SK-N-SH (cell line): Measurements from ENCODE around the gene CUX1. TPM values are rescaled to one million over a fixed set of nuclear protein-coding genes. Genes with fewer than 3 reads are reported as not detected.

Experiments
- CTCF ChIA-PET: fragments of 300-600, 350-600 bp; formaldehyde crosslinking; extraction: SDS; loops from one replicate; lab custom pipeline; 2021; lab: Yijun Ruan, JAX
- POLR2A ChIA-PET: fragments of 350-600 bp; sonication (Branson Sonifier 250); formaldehyde crosslinking; extraction: SDS; loops from one replicate; lab custom pipeline; 2020; ENCODE audit warnings: antibody characterized with exemption, inconsistent platforms; lab: Yijun Ruan, JAX
- DNase-seq: peaks from one replicate; pipeline ENCODE4 v3.0.0; 2012
- H2AFZ ChIP-seq: fragments of 200-600 bp; sonication (generic); 2 replicates; pipeline ENCODE4 v1.8.1; 2016; ENCODE audit warnings: antibody characterized with exemption, mild to moderate bottlenecking, low read depth
- H3F3A ChIP-seq: fragments of 200-600 bp; sonication (generic); replicated peaks from 2 replicates; pipeline ENCODE3; 2016; ENCODE audit warnings: antibody characterized with exemption, mild to moderate bottlenecking; ENCODE audit not compliant: insufficient read depth
- H3K27ac ChIP-seq, 2 experiments: fragments of 200-500 bp in 1 of 2; fragments of 200-600 bp in 1 of 2; sonication (Bioruptor generic) in 1 of 2; sonication (generic), shearing (Covaris generic) in 1 of 2; 2 replicates each; pipeline versions ENCODE4 v1.5.1 to v1.6.1; 2014 to 2016; ENCODE audit warnings: low read depth in 2 of 2, inconsistent platforms in 1 of 2, low read length in 1 of 2, mild to moderate bottlenecking in 1 of 2, mixed read lengths in 1 of 2
- H3K27me3 ChIP-seq: fragments of 200-600 bp; sonication (generic), shearing (Covaris generic); 2 replicates; pipeline ENCODE4 v1.6.1; 2016; ENCODE audit warnings: mixed run types; ENCODE audit not compliant: insufficient read depth
- H3K36me3 ChIP-seq, 2 experiments: fragments of 200-500 bp in 1 of 2; fragments of 200-600 bp in 1 of 2; sonication (Bioruptor generic) in 1 of 2; sonication (generic) in 1 of 2; replicated peaks in 1 of 2; 2 replicates each; pipeline versions ENCODE3 to v1.5.1; 2014 to 2016; ENCODE audit warnings: low read length in 1 of 2, mild to moderate bottlenecking in 1 of 2; ENCODE audit not compliant: insufficient read depth in 2 of 2, control insufficient read depth in 1 of 2
- H3K4me1 ChIP-seq, 2 experiments: fragments of 200-500 bp in 1 of 2; fragments of 200-600 bp in 1 of 2; sonication (Bioruptor generic) in 1 of 2; sonication (generic), shearing (Covaris generic) in 1 of 2; 2 replicates each; pipeline versions ENCODE4 v1.5.1 to v1.6.1; 2014 to 2016; ENCODE audit warnings: low read depth in 1 of 2, low read length in 1 of 2, mixed run types in 1 of 2; ENCODE audit not compliant: insufficient read depth in 2 of 2, control insufficient read depth in 1 of 2
- H3K4me2 ChIP-seq: fragments of 200-600 bp; sonication (generic), shearing (Covaris generic); 2 replicates; pipeline ENCODE4 v1.6.1; 2017; ENCODE audit warnings: mixed run types
- H3K4me3 ChIP-seq, 2 experiments: fragments of 200-500 bp in 1 of 2; fragments of 200-600 bp in 1 of 2; sonication (Bioruptor generic) in 1 of 2; sonication (generic), shearing (Covaris generic) in 1 of 2; 2 replicates each; pipeline versions ENCODE4 v1.5.1 to v1.8.1; 2014 to 2016; ENCODE audit warnings: low read depth in 2 of 2, inconsistent platforms in 1 of 2, low read length in 1 of 2, mild to moderate bottlenecking in 1 of 2, mixed read lengths in 1 of 2, moderate library complexity in 1 of 2
- H3K79me2 ChIP-seq: fragments of 200-600 bp; sonication (generic); 2 replicates; pipeline ENCODE4 v1.8.1; 2017; ENCODE audit warnings: mild to moderate bottlenecking; ENCODE audit not compliant: insufficient read depth
- H3K9ac ChIP-seq: fragments of 200-600 bp; sonication (generic); 2 replicates; pipeline ENCODE4 v1.6.1; 2017; ENCODE audit warnings: mixed run types
- H3K9me2 ChIP-seq: fragments of 200-600 bp; sonication (generic); 2 replicates; pipeline ENCODE4 v1.6.1; 2017; ENCODE audit warnings: mixed run types
- H3K9me3 ChIP-seq: fragments of 200-600 bp; sonication (generic); 2 replicates; pipeline ENCODE4 v1.6.1; 2017; ENCODE audit warnings: mixed run types, mild to moderate bottlenecking, moderate library complexity
- H4K20me1 ChIP-seq: fragments of 200-600 bp; sonication (generic); 2 replicates; pipeline ENCODE4 v1.6.1; 2017; ENCODE audit warnings: mild to moderate bottlenecking, mixed run types; ENCODE audit not compliant: insufficient read depth
- CHD2 ChIP-seq: fragments of 150-350 bp; IDR thresholded peaks from 2 replicates; pipeline ENCODE4 v1.6.1; 2018; ENCODE audit warnings: low read length; ENCODE audit not compliant: partially characterized antibody
- CTCF ChIP-seq: fragments of 200-600 bp; sonication (generic); IDR thresholded peaks from 2 replicates; pipeline ENCODE4 v1.6.1; 2017; ENCODE audit warnings: antibody characterized with exemption, mild to moderate bottlenecking, moderate library complexity
- EZH2phosphoT487 ChIP-seq: fragments of 200-600 bp; sonication (generic); IDR thresholded peaks from 2 replicates; pipeline ENCODE4 v1.6.1; 2017; ENCODE audit warnings: low read depth, mixed run types, mild to moderate bottlenecking, antibody characterized with exemption, moderate library complexity, borderline replicate concordance
- FOXJ3 ChIP-seq: sonication (generic); formaldehyde crosslinking; IDR thresholded peaks from 2 replicates; pipeline ENCODE4 v1.5.1; 2020; ENCODE audit warnings: mild to moderate bottlenecking, missing genetic modification reagents
- GATA2 ChIP-seq: sonication (generic); formaldehyde crosslinking; IDR thresholded peaks from 2 replicates; pipeline ENCODE4 v1.5.0; 2020; ENCODE audit warnings: mild to moderate bottlenecking, missing genetic modification reagents
- IRF3 ChIP-seq: fragments of 150-350 bp; IDR thresholded peaks from 2 replicates; pipeline ENCODE4 v1.6.1; 2016; ENCODE audit warnings: mild to moderate bottlenecking, low read depth, low read length
- MXI1 ChIP-seq: IDR thresholded peaks from 2 replicates; pipeline ENCODE4 v1.6.1; 2012; ENCODE audit warnings: mild to moderate bottlenecking, low read depth, low read length, improper control_type of control experiment
- POLR2AphosphoS5 ChIP-seq: IDR thresholded peaks from 2 replicates; pipeline ENCODE4 v1.6.1; 2012; ENCODE audit warnings: low read depth, low read length
- RAD21 ChIP-seq: IDR thresholded peaks from 2 replicates; pipeline ENCODE4 v1.6.1; 2012; ENCODE audit warnings: mild to moderate bottlenecking, low read length
- RCOR1 ChIP-seq: fragments of 150-350 bp; IDR thresholded peaks from 2 replicates; pipeline ENCODE4 v1.6.1; 2017; ENCODE audit warnings: antibody characterized with exemption, low read length
- REST ChIP-seq: IDR thresholded peaks from 2 replicates; pipeline ENCODE4 v1.6.1; 2012; ENCODE audit warnings: mild to moderate bottlenecking, low read depth, low read length, moderate library complexity
- TAF1 ChIP-seq: IDR thresholded peaks from 2 replicates; pipeline ENCODE4 v1.6.1; 2012; ENCODE audit warnings: low read depth, mild to moderate bottlenecking, low read length, moderate library complexity, borderline replicate concordance
- TEAD4 ChIP-seq: IDR thresholded peaks from 2 replicates; pipeline ENCODE4 v1.4.0; 2012; ENCODE audit warnings: mild to moderate bottlenecking, borderline replicate concordance; ENCODE audit not compliant: insufficient read depth
- USF1 ChIP-seq: IDR thresholded peaks from 2 replicates; pipeline ENCODE4 v1.4.0; 2012; ENCODE audit warnings: low read depth, borderline replicate concordance
- USF2 ChIP-seq: fragments of 150-350 bp; IDR thresholded peaks from 2 replicates; pipeline ENCODE4 v1.6.1; 2017; ENCODE audit warnings: antibody characterized with exemption, low read length, low read depth, borderline replicate concordance
- WGBS: methylation state at CpG from one replicate; pipeline ENCODE4 v1.1.6; 2017; ENCODE audit warnings: low lambda C conversion rate; 5-methylcytosine and 5-hydroxymethylcytosine counted together
- polyA plus RNA-seq, 3 experiments: library from polyadenylated mRNA; depleted of rRNA; stranded (reverse); fragments of >200 nt; gene quantifications; 2 replicates each; pipeline ENCODE4 v1.2.3, GENCODE V29; 2012

The CUX1 gene
- polyA plus RNA-seq, 1 of the 3 experiments (the other 2 are of a cell fraction), result 68.6 TPM

GRCh38 chr7:101819183-101819582, 1.8 kb downstream of the CUX1 start:
- TF ChIP-seq REST (no peak), CHD2 (no peak), FOXJ3 (CRISPR knock-in tag) (no peak), MXI1 (no peak), TAF1 (no peak), EZH2phosphoT487 (no peak), POLR2AphosphoS5 (no peak)
- DNase-seq, result no peak
- Histone ChIP-seq H3K27me3 (no peaks in the 10 kb centered on the region), H3K9me3 (no peaks in the 10 kb centered on the region), H3K4me3 (no peak overlapping the region), H3K9me2 (no peaks in the 10 kb centered on the region), H3K36me3 (no peaks in the 10 kb centered on the region), H3K27ac (no peak overlapping the region), H3K9ac (no peak overlapping the region), H3F3A (peaks cover 11% of the 10 kb centered on the region), H4K20me1 (peaks cover 60% of the 10 kb centered on the region), H3K79me2 (peaks cover 78% of the 10 kb centered on the region), H3K4me1 (peaks cover 18 to 49% of the 10 kb centered on the region in 2 experiments; a peak in 3 of 4 replicates), H2AFZ (no peak overlapping the region), H3K4me2 (peak overlapping the region; percentile 26; the same call in 1 of the 2 replicates)
- CTCF ChIA-PET, result interaction anchor here (1.4 to 5.7 kb wide), 7 partner anchors 10 to 452 kb away, joined by 4 to 36 read pairs (median 6); no protein-coding TSS in a partner anchor
- POLR2A ChIA-PET, result no interaction called here
- WGBS, result 93% methylated on average over 2 of the region's 2 CpGs

GRCh38 chr7:101819913-101820522, 2.6 kb downstream of the CUX1 start:
- H4K20me1 ChIP-seq, result peaks cover 68% of the 10 kb centered on the region
- H3K4me3 ChIP-seq, result no peak overlapping the region
- POLR2A ChIA-PET, result no interaction called here
- H3K79me2 ChIP-seq, result peaks cover 86% of the 10 kb centered on the region
- DNase-seq, result no peak
- WGBS, result 74% methylated on average over 6 of the region's 6 CpGs
- no peaks in the 10 kb centered on the region for H3K36me3 ChIP-seq
- CTCF ChIA-PET, result interaction anchor here (0.9 to 5.7 kb wide), 8 partner anchors 10 to 451 kb away, joined by 3 to 36 read pairs (median 4); no protein-coding TSS in a partner anchor
- no peaks in the 10 kb centered on the region for H3K9me3 ChIP-seq
- H3K4me2 ChIP-seq, result peak overlapping the region; percentile 26; the same call in 1 of the 2 replicates
- H2AFZ ChIP-seq, result no peak overlapping the region
- TF ChIP-seq POLR2AphosphoS5, result no peak
- no peak for TF ChIP-seq CTCF
- TF ChIP-seq RAD21, result no peak
- no peak for TF ChIP-seq MXI1
- TF ChIP-seq TAF1, result no peak
- TF ChIP-seq USF2, result no peak
- no peak for TF ChIP-seq RCOR1
- no peak for TF ChIP-seq IRF3
- no peak for TF ChIP-seq TEAD4
- no peak for TF ChIP-seq GATA2
- no peak for TF ChIP-seq USF1
- no peak overlapping the region for H3K9ac ChIP-seq
- no peaks in the 10 kb centered on the region for H3K9me2 ChIP-seq
- H3K27me3 ChIP-seq, result no peaks in the 10 kb centered on the region
- peaks cover 7% of the 10 kb centered on the region for H3F3A ChIP-seq
- peaks cover 18 to 42% of the 10 kb centered on the region in 2 experiments; a peak in 3 of 4 replicates for H3K4me1 ChIP-seq
- H3K27ac ChIP-seq, result peak overlapping the region in 1 of 2 experiments; percentile 31; a peak in 2 of 4 replicates
